ENCODE results near the gene CARD16.

DNA sequence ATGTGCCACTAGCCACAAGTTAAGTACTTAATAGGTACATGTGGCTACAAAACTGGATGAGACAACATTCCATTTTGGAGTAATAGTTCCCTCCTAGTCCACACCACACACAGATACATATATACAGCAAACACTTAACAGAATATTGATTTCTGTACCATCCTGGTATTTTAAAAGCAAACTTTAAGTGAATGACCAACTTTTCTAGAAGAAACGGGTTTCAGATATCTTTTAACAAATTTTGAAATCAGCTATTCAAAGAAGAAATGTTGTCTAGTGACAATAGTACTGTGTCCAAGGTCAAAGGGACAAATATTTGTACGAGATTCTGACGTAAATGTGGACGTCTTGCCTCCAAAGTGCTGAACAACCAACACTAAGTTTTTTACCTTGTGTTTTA lies 12.3 kb upstream of the CARD16 start:
- TF ChIP-seq, protein P1, sequence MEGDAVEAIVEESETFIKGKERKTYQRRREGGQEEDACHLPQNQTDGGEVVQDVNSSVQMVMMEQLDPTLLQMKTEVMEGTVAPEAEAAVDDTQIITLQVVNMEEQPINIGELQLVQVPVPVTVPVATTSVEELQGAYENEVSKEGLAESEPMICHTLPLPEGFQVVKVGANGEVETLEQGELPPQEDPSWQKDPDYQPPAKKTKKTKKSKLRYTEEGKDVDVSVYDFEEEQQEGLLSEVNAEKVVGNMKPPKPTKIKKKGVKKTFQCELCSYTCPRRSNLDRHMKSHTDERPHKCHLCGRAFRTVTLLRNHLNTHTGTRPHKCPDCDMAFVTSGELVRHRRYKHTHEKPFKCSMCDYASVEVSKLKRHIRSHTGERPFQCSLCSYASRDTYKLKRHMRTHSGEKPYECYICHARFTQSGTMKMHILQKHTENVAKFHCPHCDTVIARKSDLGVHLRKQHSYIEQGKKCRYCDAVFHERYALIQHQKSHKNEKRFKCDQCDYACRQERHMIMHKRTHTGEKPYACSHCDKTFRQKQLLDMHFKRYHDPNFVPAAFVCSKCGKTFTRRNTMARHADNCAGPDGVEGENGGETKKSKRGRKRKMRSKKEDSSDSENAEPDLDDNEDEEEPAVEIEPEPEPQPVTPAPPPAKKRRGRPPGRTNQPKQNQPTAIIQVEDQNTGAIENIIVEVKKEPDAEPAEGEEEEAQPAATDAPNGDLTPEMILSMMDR (IDR thresholded peaks at IDR 0.05): no peak
- TF ChIP-seq POLR2A (IDR thresholded peaks at IDR 0.05): no peak
